Vagina (tissue), 2 donors: ENCODE measurements around the gene WIPF3. TPM values are rescaled to one million over a fixed set of nuclear protein-coding genes. Genes with fewer than 3 reads are reported as not detected.

Experiments
- DNase-seq, 2 donors: peaks; one replicate each; pipeline ENCODE4 v3.0.0-alpha.2; 2017; ENCODE audit errors: extremely low spot score in 2 of 2
- H3K27ac ChIP-seq: fragments of 200-600 bp; sonication (generic); one replicate; pipeline ENCODE4 v1.5.1; 2019
- H3K27me3 ChIP-seq: fragments of 200-600 bp; sonication (generic); one replicate; pipeline ENCODE4 v1.5.1; 2019
- H3K36me3 ChIP-seq, 2 donors: fragments of 200-600 bp; sonication (generic); one replicate each; pipeline ENCODE4 v1.5.1; 2017 to 2019
- H3K4me1 ChIP-seq: fragments of 200-600 bp; sonication (generic); one replicate; pipeline ENCODE4 v1.5.1; 2019
- H3K4me3 ChIP-seq, 2 donors: fragments of 200-600 bp; sonication (generic); 1 replicate in 1 of 2; 2 replicates in 1 of 2; pipeline ENCODE4 v1.5.1; 2016 to 2019
- H3K9me3 ChIP-seq: fragments of 200-600 bp; sonication (generic); one replicate; pipeline ENCODE4 v1.5.1; 2019
- POLR2A ChIP-seq, 2 donors: fragments of 450-650 bp; IDR thresholded peaks; one replicate each; pipeline ENCODE4 v1.6.1; 2017; ENCODE audit warnings: antibody characterized with exemption in 2 of 2, mild to moderate bottlenecking in 2 of 2, moderate library complexity in 2 of 2
- POLR2AphosphoS5 ChIP-seq, 2 donors: sonication (generic); formaldehyde crosslinking; IDR thresholded peaks; one replicate each; pipeline ENCODE4 v1.9.0; 2017; ENCODE audit warnings: antibody characterized with exemption in 2 of 2, mild to moderate bottlenecking in 2 of 2, low read depth in 1 of 2; ENCODE audit not compliant: insufficient read depth in 1 of 2
- intact Hi-C: fragments of 100-400 bp; cut with DNase I; formaldehyde crosslinking; loops from one replicate; pipeline ENCODE4 v1.15.1; 2023
- total RNA-seq: library from RNA; depleted of rRNA; stranded (reverse); fragments of >200 nt; gene quantifications from one replicate; pipeline ENCODE4 v1.2.3, GENCODE V29; 2016
- TF ChIP-seq, protein P1 (sequence below), 3 experiments: fragments of 450-650 bp in 2 of 3; fragments of 200-600 bp in 1 of 3; sonication (generic) in 1 of 3; IDR thresholded peaks; one replicate each; pipeline ENCODE4 v1.5.1; 2017 to 2019; ENCODE audit warnings: antibody characterized with exemption in 3 of 3, mild to moderate bottlenecking in 2 of 3, moderate library complexity in 2 of 3

Gene WIPF3
- total RNA-seq, 1 donor from 2014 or later, result 0.25 TPM

DNA sequence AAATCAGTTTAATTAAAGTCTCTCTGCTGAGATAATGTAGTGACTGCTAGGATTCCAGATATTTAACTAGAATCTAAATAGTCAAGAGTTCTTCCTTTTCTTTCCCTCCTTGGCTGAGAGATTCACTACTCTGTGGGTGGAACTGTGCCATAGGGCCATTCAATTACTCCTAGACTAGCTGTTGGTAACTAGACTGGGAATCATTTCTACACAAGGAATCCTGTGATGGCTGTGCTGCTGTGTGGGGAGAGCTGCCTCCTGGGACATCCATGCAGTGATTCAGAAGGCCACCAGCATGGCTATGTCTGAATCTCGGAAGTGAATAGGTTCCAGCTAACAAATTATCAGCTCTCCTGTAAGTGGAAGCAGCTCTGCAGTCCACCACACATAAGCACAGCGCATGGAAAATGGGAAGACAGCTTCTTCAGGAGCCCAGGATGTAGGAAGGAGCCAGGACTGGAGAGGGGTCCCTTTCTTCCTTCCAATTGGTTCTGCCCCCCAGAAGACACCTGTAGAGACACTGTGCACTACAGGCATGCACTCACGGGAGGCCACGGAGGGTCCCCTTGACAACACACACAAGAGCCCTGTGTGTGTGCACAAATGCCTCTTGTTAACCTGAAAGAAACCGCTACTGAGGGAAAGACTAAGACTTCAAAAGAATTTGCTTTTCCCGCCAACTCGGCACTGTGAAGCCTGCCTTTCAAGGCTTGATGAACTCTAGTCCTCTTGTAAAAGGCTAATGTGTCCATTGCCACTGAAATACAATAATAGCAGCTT is 116.8 kb downstream of the WIPF3 start:
- intact Hi-C loops, result no loop called here
- peaks cover 0 to 20% of the 10 kb centered on the region in 2 donors for H3K36me3 ChIP-seq
- peak in 1 of 2 donors; percentile 74 for DNase-seq

DNA sequence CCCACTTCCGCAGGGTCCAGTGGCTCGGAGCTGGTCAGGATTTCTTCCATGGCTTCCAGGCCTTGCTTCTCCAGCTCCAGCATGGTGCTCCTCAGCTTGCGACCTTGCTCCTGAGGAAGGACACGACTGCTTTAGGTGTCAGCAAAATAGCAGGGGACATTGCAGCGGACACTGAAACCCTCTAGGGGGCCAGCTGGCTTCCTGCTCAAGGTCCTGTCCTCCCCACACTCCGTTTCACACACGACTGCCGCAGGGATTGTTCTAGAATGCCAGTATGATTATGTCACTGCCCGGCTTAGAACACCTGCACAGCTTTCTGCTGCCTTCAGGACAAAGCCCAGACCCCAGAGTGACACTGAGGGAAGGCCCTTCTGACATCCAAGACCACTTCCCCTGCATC is 117.7 kb downstream of the WIPF3 start:
- H3K27ac ChIP-seq, result no peak overlapping the region
- H3K4me3 ChIP-seq, result no peak overlapping the region
- no peaks in the 10 kb centered on the region for H3K4me1 ChIP-seq
- intact Hi-C loops, result no loop called here
- no peak for DNase-seq
- TF ChIP-seq POLR2A (IDR thresholded peaks at IDR 0.05), result no peak
- TF ChIP-seq POLR2AphosphoS5 (IDR thresholded peaks at IDR 0.05; ENCODE audit: insufficient read depth in 1 of 2, low read depth in 1 of 2), result no peak
- TF ChIP-seq, protein P1, sequence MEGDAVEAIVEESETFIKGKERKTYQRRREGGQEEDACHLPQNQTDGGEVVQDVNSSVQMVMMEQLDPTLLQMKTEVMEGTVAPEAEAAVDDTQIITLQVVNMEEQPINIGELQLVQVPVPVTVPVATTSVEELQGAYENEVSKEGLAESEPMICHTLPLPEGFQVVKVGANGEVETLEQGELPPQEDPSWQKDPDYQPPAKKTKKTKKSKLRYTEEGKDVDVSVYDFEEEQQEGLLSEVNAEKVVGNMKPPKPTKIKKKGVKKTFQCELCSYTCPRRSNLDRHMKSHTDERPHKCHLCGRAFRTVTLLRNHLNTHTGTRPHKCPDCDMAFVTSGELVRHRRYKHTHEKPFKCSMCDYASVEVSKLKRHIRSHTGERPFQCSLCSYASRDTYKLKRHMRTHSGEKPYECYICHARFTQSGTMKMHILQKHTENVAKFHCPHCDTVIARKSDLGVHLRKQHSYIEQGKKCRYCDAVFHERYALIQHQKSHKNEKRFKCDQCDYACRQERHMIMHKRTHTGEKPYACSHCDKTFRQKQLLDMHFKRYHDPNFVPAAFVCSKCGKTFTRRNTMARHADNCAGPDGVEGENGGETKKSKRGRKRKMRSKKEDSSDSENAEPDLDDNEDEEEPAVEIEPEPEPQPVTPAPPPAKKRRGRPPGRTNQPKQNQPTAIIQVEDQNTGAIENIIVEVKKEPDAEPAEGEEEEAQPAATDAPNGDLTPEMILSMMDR (IDR thresholded peaks at IDR 0.05), result no peak
- no peaks in the 10 kb centered on the region for H3K9me3 ChIP-seq
- H3K27me3 ChIP-seq, result no peaks in the 10 kb centered on the region
- H3K36me3 ChIP-seq, result peaks cover 0 to 20% of the 10 kb centered on the region in 2 donors

More for the DNA sequence above, 116.8 kb downstream of the WIPF3 start:
- no peak overlapping the region for H3K27ac ChIP-seq
- H3K4me3 ChIP-seq, result no peak overlapping the region
- H3K4me1 ChIP-seq, result no peaks in the 10 kb centered on the region
- H3K27me3 ChIP-seq, result no peaks in the 10 kb centered on the region
- TF ChIP-seq POLR2A (IDR thresholded peaks at IDR 0.05) (no peak), POLR2AphosphoS5 (IDR thresholded peaks at IDR 0.05; ENCODE audit: insufficient read depth in 1 of 2, low read depth in 1 of 2) (no peak)
- TF ChIP-seq, protein P1 (IDR thresholded peaks at IDR 0.05), result no peak
- no peaks in the 10 kb centered on the region for H3K9me3 ChIP-seq

DNA sequence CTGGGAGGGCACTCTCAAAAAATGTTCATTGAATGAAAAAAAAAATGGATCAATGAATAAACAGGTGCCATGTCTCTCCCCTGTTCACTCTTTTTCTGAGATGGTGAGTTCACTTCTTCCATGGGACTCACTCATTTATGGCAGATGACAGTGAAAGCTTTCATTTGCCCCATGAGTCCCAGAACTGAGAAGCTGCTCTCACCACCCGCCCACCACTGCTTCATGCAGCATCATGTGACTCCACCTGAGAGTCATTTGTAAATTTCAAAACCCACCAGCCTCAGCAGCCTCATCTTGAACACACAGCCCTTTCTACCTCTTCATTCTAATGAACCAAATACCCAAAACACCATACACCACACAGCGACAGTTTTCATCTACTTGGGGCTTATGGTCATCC is 118.4 kb downstream of the WIPF3 start:
- Histone ChIP-seq H3K9me3 (no peaks in the 10 kb centered on the region), H3K4me1 (no peaks in the 10 kb centered on the region), H3K27me3 (no peaks in the 10 kb centered on the region), H3K27ac (no peak overlapping the region), H3K4me3 (no peak overlapping the region), H3K36me3 (peaks cover 0 to 20% of the 10 kb centered on the region in 2 donors)
- TF ChIP-seq POLR2AphosphoS5 (IDR thresholded peaks at IDR 0.05; ENCODE audit: insufficient read depth in 1 of 2, low read depth in 1 of 2) (no peak), POLR2A (IDR thresholded peaks at IDR 0.05) (no peak)
- TF ChIP-seq, protein P1 (IDR thresholded peaks at IDR 0.05), result no peak
- DNase-seq, result peak in 1 of 2 donors; percentile 44
- intact Hi-C loops, result no loop called here

DNA sequence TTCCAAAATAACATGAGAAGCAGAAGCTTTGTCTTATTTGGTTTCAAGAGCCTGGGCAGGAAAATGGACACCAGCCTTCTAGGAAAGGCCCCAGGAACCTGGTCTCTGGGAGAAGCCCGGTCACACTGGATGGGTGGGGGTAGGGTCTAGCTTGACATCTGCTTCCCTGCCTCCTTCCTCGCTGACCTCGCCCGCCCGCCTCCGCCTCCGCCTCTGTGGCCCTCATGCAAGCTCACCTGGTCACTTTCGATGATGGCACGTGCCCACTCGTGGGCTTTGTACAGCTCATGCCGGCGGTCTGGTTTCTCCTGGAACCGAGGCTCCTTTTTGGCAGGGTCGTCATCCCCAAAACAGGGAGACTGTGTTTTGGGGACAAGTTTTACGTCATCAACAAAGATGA is 119.9 kb downstream of the WIPF3 start:
- Histone ChIP-seq H3K36me3 (peaks cover 0 to 20% of the 10 kb centered on the region in 2 donors), H3K27ac (no peak overlapping the region), H3K4me3 (no peak overlapping the region), H3K4me1 (no peaks in the 10 kb centered on the region), H3K9me3 (no peaks in the 10 kb centered on the region), H3K27me3 (no peaks in the 10 kb centered on the region)
- TF ChIP-seq POLR2A (IDR thresholded peaks at IDR 0.05) (no peak), POLR2AphosphoS5 (IDR thresholded peaks at IDR 0.05; ENCODE audit: insufficient read depth in 1 of 2, low read depth in 1 of 2) (no peak)
- TF ChIP-seq, protein P1 (IDR thresholded peaks at IDR 0.05), result no peak
- no peak for DNase-seq
- intact Hi-C loops, result no loop called here

DNA sequence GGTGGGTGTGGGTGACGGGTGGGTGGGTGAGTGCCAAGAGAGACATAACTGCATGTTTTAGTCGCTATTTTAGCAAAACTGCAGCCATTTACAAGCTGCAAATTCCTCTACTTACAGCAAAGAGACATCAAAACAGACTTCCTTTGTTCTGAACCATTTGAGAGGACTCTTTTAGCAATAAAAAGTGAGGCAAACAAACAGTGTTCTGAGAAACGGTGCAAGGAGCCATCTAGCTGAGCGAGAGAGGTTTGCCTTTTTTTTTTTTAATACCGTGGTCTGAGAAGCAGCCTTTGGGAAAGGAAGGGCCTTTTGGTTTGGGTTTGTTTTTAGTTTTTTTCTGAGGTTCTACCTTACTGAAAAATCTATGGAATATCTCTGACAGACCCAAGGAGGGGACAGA is 120.4 kb downstream of the WIPF3 start:
- intact Hi-C loops, result no loop called here
- H3K27ac ChIP-seq, result no peak overlapping the region
- H3K36me3 ChIP-seq, result peaks cover 0 to 20% of the 10 kb centered on the region in 2 donors
- no peak overlapping the region for H3K4me3 ChIP-seq
- no peaks in the 10 kb centered on the region for H3K9me3 ChIP-seq
- H3K4me1 ChIP-seq, result no peaks in the 10 kb centered on the region
- no peak for TF ChIP-seq POLR2AphosphoS5 (IDR thresholded peaks at IDR 0.05; ENCODE audit: insufficient read depth in 1 of 2, low read depth in 1 of 2)
- TF ChIP-seq, protein P1 (IDR thresholded peaks at IDR 0.05), result no peak
- H3K27me3 ChIP-seq, result no peaks in the 10 kb centered on the region
- DNase-seq, result no peak
